ENCODE data around the gene NFATC3.

The NFATC3 gene

DNA sequence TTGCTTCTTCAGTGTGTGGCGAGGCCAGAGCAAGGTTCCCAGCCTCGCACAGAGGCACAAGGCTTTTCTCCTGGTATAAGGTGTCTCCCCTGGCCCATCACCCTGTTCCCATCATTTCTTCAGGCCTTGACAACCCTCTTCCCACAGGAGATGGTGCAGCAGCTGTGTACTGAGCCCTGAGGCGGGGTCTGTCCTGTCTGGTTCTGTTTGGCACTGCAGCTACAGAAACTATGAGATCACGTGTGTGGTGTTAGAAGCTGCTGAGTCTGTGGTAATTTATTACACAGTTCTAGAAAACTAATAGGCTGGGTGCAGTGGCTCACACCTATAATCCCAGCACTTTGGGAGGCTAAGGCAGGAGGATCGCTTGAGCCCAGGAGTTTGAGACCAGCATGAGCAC, 167.2 kb downstream of the NFATC3 start:
- DNase-seq, result no peak

DNA sequence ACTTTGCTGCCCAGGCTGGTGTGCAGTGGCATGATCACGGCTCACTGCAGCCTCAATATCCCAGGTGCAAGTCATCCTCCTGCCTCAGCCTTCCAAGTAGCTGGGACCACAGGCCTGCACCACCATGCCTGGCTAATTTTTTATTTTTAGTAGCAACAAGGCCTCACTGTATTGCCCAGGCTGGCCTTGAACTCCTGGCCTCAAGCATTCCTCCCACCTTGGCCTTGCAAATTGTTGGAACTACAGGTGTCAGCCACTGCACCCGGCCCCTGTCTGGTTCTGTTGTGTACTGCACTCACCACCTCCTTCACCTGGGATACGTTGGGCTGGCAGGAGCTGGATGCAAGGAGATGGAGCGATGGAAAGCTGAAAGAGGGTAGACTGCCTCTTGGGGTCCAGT, 168.6 kb downstream of the NFATC3 start:
- DNase-seq, result no peak

GRCh38 chr16:68255712-68256111, 170.5 kb downstream of the NFATC3 start:
- no peak for DNase-seq

GRCh38 chr16:68257251-68257905, 172.2 kb downstream of the NFATC3 start:
- DNase-seq, result no peak

- no peak for DNase-seq
Measured at GRCh38 chr16:68257906-68258800, 173.0 kb downstream of the NFATC3 start.

DNA sequence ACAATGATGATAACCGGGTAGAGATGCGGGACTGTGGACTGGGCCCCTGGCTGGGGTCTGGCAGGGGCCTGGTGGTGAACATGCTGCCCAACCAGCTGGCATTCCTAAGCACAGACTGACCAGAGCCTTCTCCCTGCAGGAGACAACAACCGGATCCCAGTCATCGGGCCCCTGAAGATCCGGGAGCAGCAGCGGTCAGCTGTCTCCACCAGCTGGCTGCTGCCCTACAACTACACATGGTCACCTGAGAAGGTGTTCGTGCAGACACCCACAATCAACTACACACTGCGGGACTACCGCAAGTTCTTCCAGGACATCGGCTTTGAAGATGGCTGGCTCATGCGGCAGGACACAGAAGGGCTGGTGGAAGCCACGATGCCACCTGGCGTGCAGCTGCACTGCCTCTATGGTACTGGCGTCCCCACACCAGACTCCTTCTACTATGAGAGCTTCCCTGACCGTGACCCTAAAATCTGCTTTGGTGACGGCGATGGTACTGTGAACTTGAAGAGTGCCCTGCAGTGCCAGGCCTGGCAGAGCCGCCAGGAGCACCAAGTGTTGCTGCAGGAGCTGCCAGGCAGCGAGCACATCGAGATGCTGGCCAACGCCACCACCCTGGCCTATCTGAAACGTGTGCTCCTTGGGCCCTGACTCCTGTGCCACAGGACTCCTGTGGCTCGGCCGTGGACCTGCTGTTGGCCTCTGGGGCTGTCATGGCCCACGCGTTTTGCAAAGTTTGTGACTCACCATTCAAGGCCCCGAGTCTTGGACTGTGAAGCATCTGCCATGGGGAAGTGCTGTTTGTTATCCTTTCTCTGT, 174.0 kb downstream of the NFATC3 start:
- DNase-seq, result no peak

GRCh38 chr16:68263559-68264127, 178.5 kb downstream of the NFATC3 start:
- DNase-seq, result no peak

GRCh38 chr16:68264128-68265077, 179.2 kb downstream of the NFATC3 start, which contains the start of gene SLC7A6:
TSS of gene SLC7A6 (plus strand) at chr16:68264526. CDS start at chr16:68274727, 10,201 bp downstream.
- no peak for DNase-seq

DNA sequence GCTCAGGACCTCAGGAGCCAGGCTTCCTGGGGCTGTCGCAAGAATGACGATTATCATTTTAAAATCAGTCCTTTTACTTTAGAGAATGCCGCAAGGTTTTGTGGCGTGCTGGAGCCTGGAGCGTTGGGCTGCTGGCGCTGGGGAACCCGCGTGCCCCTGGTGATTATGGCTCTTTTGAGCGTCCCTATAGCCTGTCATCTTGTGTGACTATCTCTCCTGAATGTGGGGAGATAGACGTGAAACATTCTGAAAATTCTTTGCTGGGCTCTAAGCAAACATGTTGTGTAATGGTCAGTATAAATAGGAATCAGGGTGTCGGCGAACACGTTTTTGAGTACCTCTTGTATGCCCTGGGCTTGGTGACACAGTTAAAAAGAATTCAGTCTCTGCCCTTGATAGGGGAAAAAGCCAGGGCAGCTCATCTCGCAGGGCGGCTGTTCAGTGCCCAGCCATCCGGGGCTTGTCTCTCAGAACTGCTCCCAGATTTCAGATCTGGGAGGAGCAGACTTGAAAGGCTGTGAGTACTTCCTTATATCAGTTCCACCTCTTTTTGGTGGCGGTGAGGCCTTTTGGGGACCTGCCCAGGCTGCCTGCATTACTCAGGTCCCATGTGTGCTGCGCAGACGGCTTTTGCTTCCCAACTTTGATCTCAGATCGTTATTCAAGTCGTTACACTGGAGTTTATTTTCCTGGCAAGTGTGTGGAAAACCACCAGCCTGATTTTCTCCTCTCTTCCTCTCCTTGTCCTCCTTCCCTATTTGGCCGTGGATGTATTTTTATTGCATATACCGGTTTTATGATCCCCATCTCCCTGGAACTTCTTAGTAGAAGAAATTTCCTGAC, 180.1 kb downstream of the NFATC3 start:
- DNase-seq, result no peak

DNA sequence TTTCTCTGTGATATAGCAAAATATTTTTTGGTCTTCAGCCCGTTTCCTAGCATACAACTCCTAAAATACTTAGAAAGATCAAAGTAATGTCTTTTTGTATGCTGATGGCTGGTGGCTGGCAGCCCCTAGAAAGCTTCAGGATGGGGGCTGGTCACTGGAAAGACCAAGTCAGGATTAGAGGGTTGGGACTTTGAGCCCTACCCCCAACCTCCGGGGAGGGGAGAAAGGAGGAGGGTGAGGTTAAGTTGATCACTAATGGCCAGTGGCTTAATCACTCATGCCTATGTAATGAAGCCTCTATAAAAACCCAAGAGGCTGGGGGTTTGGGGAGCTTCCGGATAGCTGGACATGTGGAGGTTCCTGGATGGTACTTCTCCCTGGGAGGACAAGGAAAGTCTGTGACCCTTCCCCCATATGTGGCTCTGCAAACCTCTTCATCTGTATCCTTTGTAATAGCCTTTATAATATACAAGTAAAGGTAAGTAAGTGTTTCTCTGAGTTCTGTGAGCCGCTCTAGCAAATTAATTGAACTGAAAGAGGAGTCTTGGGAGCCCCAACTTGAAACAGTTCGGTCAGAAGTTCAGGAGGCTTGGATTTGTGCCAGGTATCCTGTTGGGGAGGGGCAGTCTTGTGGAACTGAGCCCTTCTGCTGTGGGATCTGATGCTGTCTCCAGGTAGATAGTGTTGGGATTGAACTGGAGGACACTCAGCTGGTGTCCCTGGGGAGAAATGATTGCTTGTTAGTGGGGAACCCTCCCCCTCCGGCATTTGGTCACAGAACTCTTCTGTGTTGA, 182.6 kb downstream of the NFATC3 start:
- DNase-seq, result no peak

DNA sequence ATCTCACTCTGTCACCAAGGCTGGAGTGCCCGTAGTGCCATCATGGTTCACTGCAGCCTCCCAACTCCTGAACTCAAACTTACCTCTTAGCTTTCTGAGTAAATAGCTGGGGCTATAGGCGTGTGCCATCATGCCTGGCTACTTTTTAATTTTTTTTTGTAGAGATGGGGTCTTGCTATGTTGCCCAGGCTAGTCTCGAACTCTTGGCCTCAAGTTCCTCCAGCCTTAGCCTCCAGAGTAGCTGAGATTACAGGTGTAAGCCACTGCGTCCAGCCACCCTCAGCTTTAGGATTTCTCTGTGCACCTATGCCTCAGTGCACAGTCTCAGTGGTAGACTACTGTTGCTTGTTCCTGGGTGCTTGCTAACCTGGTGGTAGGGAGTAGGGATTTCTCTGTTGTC, 184.6 kb downstream of the NFATC3 start:
- DNase-seq, result no peak

DNA sequence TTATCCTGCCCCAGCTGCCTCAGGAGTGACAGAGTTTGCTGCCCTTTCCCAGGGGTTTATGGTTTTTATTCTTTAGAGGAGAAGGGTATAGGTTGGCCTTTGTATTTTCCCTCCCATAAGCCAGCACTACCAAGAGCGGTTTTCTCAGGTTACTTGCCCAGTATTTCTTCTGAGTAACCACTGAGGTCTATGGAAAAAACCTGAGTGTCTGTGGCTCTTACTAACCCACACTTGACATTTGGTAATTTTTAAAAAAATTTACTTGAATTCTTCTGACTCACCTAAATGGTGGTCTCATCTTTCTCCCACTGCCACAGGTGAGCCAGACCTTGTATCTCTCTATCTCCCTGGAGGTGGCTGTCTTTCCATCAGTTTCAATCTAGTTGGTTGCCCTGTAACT, 185.2 kb downstream of the NFATC3 start:
- no peak for DNase-seq

DNA sequence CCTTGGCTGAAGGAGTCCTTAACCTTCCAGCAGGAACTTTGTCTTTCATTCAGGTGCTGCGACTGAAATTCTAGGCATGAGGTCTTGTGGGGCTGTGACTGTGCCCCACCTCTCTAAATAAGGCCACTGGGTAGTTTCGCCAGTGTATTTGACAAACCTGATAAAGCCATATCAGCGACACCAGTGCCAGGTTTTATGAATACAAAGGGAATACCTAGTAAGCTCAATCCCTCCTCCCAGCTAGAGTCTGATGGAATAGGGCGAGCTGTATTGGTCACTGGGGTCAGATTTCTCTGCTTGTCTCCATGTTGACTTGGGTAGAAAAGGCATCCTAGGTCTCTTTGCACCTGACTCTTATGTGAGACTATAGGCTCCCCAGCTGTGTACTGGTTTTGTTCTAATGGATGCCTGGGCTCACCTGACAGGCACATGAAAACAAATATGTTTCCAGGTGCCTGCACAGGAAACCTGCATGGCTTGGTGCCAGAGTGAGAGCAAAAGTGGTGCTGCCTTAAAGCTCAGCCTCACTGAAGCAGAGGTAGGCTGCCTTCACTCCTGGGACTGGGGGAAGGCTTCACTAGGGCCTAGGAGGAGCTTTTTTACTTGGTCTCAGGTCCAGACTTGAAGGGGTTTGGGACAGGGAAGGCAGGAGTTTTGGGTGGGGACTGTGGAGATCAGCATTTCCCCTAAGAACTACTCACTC, 187.5 kb downstream of the NFATC3 start:
- no peak for DNase-seq

GRCh38 chr16:68273459-68273858, 188.3 kb downstream of the NFATC3 start:
- no peak for DNase-seq

DNA sequence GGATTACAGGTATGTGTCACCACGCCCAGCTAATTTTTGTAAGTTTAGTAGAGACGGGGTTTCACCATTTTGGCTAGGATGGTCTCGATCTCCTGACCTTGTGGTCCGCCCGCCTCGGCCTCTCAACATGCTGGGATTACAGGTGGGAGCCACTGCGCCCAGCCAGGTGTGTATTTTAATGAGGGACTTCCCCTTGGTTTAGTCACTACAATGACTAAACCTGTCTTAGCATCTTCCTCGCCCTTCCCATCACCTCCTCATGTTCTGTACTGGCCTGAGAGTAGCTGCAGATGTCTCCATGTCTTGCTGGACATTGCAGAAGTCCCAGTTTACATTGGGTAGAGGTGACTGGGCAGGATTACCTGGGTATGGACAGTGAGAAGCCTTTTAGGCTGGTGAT, 188.7 kb downstream of the NFATC3 start:
- DNase-seq, result no peak

DNA sequence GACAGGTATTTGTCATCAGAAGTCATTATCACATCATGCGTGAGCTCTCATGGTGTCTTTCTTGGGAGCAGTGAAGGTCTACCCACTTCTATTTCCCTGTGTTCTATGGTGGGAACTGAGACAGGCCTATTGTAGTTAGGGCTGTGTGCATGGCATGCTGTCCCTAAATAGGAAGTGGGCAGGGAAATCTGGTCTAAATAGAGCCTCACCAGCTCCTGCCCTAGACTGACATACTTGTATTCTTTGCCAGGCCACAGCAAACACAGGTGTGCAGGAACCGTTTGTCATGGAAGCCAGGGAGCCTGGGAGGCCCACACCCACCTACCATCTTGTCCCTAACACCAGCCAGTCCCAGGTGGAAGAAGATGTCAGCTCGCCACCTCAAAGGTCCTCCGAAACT, 189.3 kb downstream of the NFATC3 start:
- no peak for DNase-seq

GRCh38 chr16:68275611-68276191, 190.5 kb downstream of the NFATC3 start:
- no peak for DNase-seq

DNA sequence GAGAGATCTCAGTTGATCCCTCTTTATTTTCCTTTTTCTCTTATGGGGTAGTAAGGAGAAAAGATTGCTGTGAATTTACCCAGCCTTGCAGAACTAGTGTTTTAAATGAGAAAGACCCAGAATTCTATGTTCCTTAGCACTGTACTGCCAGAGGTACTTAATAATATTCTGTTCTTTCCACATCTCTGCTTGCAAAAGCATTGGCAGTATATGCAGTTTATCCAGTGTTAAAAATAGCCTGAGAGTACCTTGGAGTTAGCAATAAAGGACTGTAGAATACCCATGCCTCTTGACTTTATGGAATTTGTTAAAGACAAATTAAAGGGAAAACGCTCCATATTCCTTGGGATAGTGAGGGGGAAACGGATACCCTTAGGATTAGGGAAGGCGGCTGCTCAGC, 191.1 kb downstream of the NFATC3 start:
- no peak for DNase-seq
